Nephron progenitor cell (in vitro differentiated cells): ENCODE measurements around the gene PCSK6.

Experiments
- DNase-seq: peaks from one replicate; pipeline ENCODE4 v3.0.0; 2021
- H3K27ac Mint-ChIP-seq: 2 replicates; pipeline ENCODE4 v1.8.0; 2021; ENCODE audit warnings: mild to moderate bottlenecking, moderate library complexity, mixed read lengths
- H3K27me3 Mint-ChIP-seq: 2 replicates; pipeline ENCODE4 v1.8.0; 2021; ENCODE audit warnings: mild to moderate bottlenecking, low read depth, mixed read lengths; ENCODE audit not compliant: poor library complexity
- H3K36me3 Mint-ChIP-seq: 2 replicates; pipeline ENCODE4 v1.8.0; 2021; ENCODE audit warnings: low read depth, mixed read lengths
- H3K4me1 Mint-ChIP-seq: 2 replicates; pipeline ENCODE4 v1.8.0; 2021; ENCODE audit warnings: mixed read lengths
- H3K4me3 Mint-ChIP-seq: 2 replicates; pipeline ENCODE4 v1.8.0; 2021; ENCODE audit warnings: mild to moderate bottlenecking, moderate library complexity, mixed read lengths
- H3K9me3 Mint-ChIP-seq: 2 replicates; pipeline ENCODE4 v1.8.0; 2021; ENCODE audit warnings: mild to moderate bottlenecking, moderate library complexity, mixed read lengths
- CTCF ChIP-seq: fragments of 200-600 bp; sonication (generic); IDR thresholded peaks from 2 replicates; pipeline ENCODE4 v1.5.0; 2021; ENCODE audit warnings: antibody characterized with exemption

The PCSK6 gene

GRCh38 chr15:101461097-101461496 is 28.4 kb downstream of the PCSK6 start:
- Mint-ChIP-seq H3K4me3 (no peak overlapping the region), H3K27ac (no peak overlapping the region), H3K27me3 (no peaks in the 10 kb centered on the region), H3K9me3 (peaks cover 9% of the 10 kb centered on the region), H3K4me1 (peaks cover 16% of the 10 kb centered on the region), H3K36me3 (no peaks in the 10 kb centered on the region)
- no peak for DNase-seq
- no peak for TF ChIP-seq CTCF

GRCh38 chr15:101459579-101460300 is 29.8 kb downstream of the PCSK6 start:
- DNase-seq, result no peak
- no peak overlapping the region for H3K27ac Mint-ChIP-seq
- H3K27me3 Mint-ChIP-seq, result peaks cover 4% of the 10 kb centered on the region
- TF ChIP-seq CTCF, result no peak
- no peaks in the 10 kb centered on the region for H3K36me3 Mint-ChIP-seq
- H3K4me3 Mint-ChIP-seq, result no peak overlapping the region
- H3K9me3 Mint-ChIP-seq, result no peaks in the 10 kb centered on the region
- H3K4me1 Mint-ChIP-seq, result peaks cover 28% of the 10 kb centered on the region

GRCh38 chr15:101458908-101459578 is 30.5 kb downstream of the PCSK6 start:
- H3K4me1 Mint-ChIP-seq, result peaks cover 28% of the 10 kb centered on the region
- H3K4me3 Mint-ChIP-seq, result peak overlapping the region; percentile 25
- no peak for TF ChIP-seq CTCF
- H3K27me3 Mint-ChIP-seq, result peaks cover 4% of the 10 kb centered on the region
- no peak overlapping the region for H3K27ac Mint-ChIP-seq
- no peak for DNase-seq
- no peaks in the 10 kb centered on the region for H3K36me3 Mint-ChIP-seq
- H3K9me3 Mint-ChIP-seq, result no peaks in the 10 kb centered on the region

- peaks cover 4% of the 10 kb centered on the region for H3K27me3 Mint-ChIP-seq
- no peak for TF ChIP-seq CTCF
- H3K36me3 Mint-ChIP-seq, result no peaks in the 10 kb centered on the region
- H3K4me3 Mint-ChIP-seq, result peak overlapping the region; percentile 44
- peaks cover 32% of the 10 kb centered on the region for H3K4me1 Mint-ChIP-seq
- no peak for DNase-seq
- H3K9me3 Mint-ChIP-seq, result no peaks in the 10 kb centered on the region
- H3K27ac Mint-ChIP-seq, result peak overlapping the region; percentile 82
Observed at GRCh38 chr15:101458158-101458900, 31.2 kb downstream of the PCSK6 start.

GRCh38 chr15:101457696-101458095 is 31.8 kb downstream of the PCSK6 start:
- Mint-ChIP-seq H3K4me1 (peaks cover 37% of the 10 kb centered on the region), H3K4me3 (no peak overlapping the region), H3K36me3 (no peaks in the 10 kb centered on the region), H3K27ac (no peak overlapping the region), H3K27me3 (peaks cover 4% of the 10 kb centered on the region), H3K9me3 (no peaks in the 10 kb centered on the region)
- no peak for DNase-seq
- no peak for TF ChIP-seq CTCF
